Uterus (tissue), 4 donors: ENCODE measurements around the gene PCDHB8. TPM values are rescaled to one million over a fixed set of nuclear protein-coding genes. Genes with fewer than 3 reads are reported as not detected.
"Not testable (repeated sequence)": the region's sequence is repeated elsewhere in the genome, so short reads cannot be mapped to it uniquely, and the experiment has no call there.

ENCODE experiments used
- DNase-seq, 2 donors: peaks; one replicate each; pipeline ENCODE4 v3.0.0-alpha.2; 2019 to 2020
- H3K27ac ChIP-seq, 2 donors: fragments of 200-600 bp; sonication (generic); 1 replicate in 1 of 2; 2 replicates in 1 of 2; pipeline ENCODE4 v1.5.1; 2016 to 2018
- H3K27me3 ChIP-seq, 2 donors: fragments of 200-600 bp; sonication (generic); one replicate each; pipeline ENCODE4 v1.5.1; 2018 to 2019; ENCODE audit warnings: control low read depth in 1 of 2
- H3K36me3 ChIP-seq, 2 donors: fragments of 200-600 bp; sonication (generic); one replicate each; pipeline ENCODE4 v1.5.1; 2019; ENCODE audit warnings: control low read depth in 1 of 2
- H3K4me1 ChIP-seq, 2 donors: fragments of 200-600 bp; sonication (generic); one replicate each; pipeline ENCODE4 v1.5.1; 2018 to 2019; ENCODE audit warnings: control low read depth in 1 of 2
- H3K4me3 ChIP-seq, 2 donors: fragments of 200-600 bp; sonication (generic); 1 replicate in 1 of 2; 2 replicates in 1 of 2; pipeline ENCODE4 v1.5.1; 2018 to 2019; ENCODE audit warnings: mild to moderate bottlenecking in 1 of 2
- H3K9me3 ChIP-seq, 2 donors: fragments of 200-600 bp; sonication (generic); one replicate each; pipeline ENCODE4 v1.5.1; 2019; ENCODE audit warnings: control low read depth in 1 of 2
- CTCF ChIP-seq, 4 experiments: fragments of 200-600 bp in 2 of 4; fragments of 450-650 bp in 2 of 4; sonication (generic) in 2 of 4; IDR thresholded peaks; one replicate each; pipeline ENCODE4 v1.5.1; 2016 to 2019; ENCODE audit warnings: antibody characterized with exemption in 4 of 4, mild to moderate bottlenecking in 2 of 4, moderate library complexity in 1 of 4
- POLR2A ChIP-seq, 2 donors: fragments of 450-650 bp; IDR thresholded peaks; one replicate each; pipeline ENCODE4 v1.6.1; 2016; ENCODE audit warnings: antibody characterized with exemption in 2 of 2, mild to moderate bottlenecking in 1 of 2, moderate library complexity in 1 of 2
- intact Hi-C: fragments of 100-400 bp; cut with DNase I; formaldehyde crosslinking; loops from one replicate; pipeline ENCODE4 v1.15.1; 2023; ENCODE audit warnings: low total_unique reads
- total RNA-seq, 4 donors: library from RNA; depleted of rRNA in 3 of 4; stranded (reverse); fragments of >200 nt in 3 of 4; gene quantifications; one replicate each; pipeline versions ENCODE4 v1.1.0 to v1.2.4, GENCODE V29; 2014 to 2023
- donor health status: DM: yes; HTN: yes; CAD: no.

The PCDHB8 gene
- total RNA-seq, 4 donors from 2014 or later: under 0.01 to 5.4 (median 2.1) TPM

- Histone ChIP-seq H3K4me1 (no peaks in the 10 kb centered on the region), H3K36me3 (no peaks in the 10 kb centered on the region), H3K9me3 (peaks cover 0 to 66% of the 10 kb centered on the region in 2 donors), H3K27ac (no peak overlapping the region), H3K4me3 (no peak overlapping the region), H3K27me3 (no peaks in the 10 kb centered on the region)
- intact Hi-C loops: no loop called here
- DNase-seq: no peak
- TF ChIP-seq CTCF (IDR thresholded peaks at IDR 0.05) (no peak), POLR2A (IDR thresholded peaks at IDR 0.05) (no peak)
These were observed 18.8 kb downstream of the PCDHB8 start for GRCh38 chr5:141196363-141196762.

GRCh38 chr5:141199359-141200235 is 22.0 kb downstream of the PCDHB8 start, which contains the start of gene PCDHB11:
Gene PCDHB11, plus strand, starts transcription at chr5:141199627. Its CDS starts 148 bp downstream, at chr5:141199775.
- no peaks in the 10 kb centered on the region for H3K4me1 ChIP-seq
- peaks cover 0 to 74% of the 10 kb centered on the region in 2 donors for H3K9me3 ChIP-seq
- H3K27me3 ChIP-seq: no peaks in the 10 kb centered on the region
- H3K4me3 ChIP-seq: no peak within 1 kb of the TSS
- no peaks in the 10 kb centered on the region for H3K36me3 ChIP-seq
- intact Hi-C loops: no loop called here
- H3K27ac ChIP-seq: no peak within 1 kb of the TSS
- DNase-seq: no peak
- no peak for TF ChIP-seq CTCF (IDR thresholded peaks at IDR 0.05)
- TF ChIP-seq POLR2A (IDR thresholded peaks at IDR 0.05): no peak

- DNase-seq, intact Hi-C loops, H3K27ac ChIP-seq, H3K4me3 ChIP-seq, H3K4me1 ChIP-seq, H3K27me3 ChIP-seq, H3K36me3 ChIP-seq: not testable (repeated sequence)
- H3K9me3 ChIP-seq: peaks cover 0 to 81% of the 10 kb centered on the region in 2 donors
These were observed 23.5 kb downstream of the PCDHB8 start for GRCh38 chr5:141201126-141201525.

DNA sequence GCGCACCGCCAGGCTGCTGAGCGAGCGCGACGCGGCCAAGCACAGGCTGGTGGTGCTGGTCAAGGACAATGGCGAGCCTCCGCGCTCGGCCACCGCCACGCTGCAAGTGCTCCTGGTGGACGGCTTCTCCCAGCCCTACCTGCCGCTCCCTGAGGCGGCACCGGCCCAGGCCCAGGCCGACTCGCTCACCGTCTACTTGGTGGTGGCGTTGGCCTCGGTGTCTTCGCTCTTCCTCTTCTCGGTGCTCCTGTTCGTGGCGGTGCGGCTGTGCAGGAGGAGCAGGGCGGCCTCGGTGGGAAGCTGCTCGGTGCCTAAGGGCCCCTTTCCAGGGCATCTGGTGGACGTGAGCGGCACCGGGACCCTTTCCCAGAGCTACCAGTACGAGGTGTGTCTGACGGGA is 24.1 kb downstream of the PCDHB8 start:
- H3K4me1 ChIP-seq, H3K27me3 ChIP-seq, H3K4me3 ChIP-seq, intact Hi-C loops, H3K27ac ChIP-seq, H3K36me3 ChIP-seq, DNase-seq: not testable (repeated sequence)
- H3K9me3 ChIP-seq: peaks cover 0 to 80% of the 10 kb centered on the region in 2 donors

DNA sequence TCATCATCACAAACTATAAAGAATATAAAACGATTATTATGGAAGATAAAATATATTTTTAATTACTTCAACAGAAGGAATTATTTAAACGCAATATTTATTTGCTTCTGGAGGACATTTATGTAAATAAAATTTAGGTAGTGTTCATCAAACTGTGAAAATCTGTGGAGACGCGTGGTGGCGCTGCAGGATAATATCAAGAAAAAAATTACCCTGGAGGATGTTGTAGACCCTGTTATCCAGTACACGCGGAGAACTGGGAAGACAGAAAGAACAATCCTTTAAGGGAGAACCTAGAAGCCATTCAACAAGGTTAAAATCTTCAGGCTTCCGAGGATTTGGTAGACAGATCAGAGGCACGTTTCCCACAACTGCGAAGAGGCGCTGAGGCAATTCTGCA is 30.9 kb downstream of the PCDHB8 start, which contains the start of gene PCDHB12:
TSS of gene PCDHB12 (plus strand) at position 242 of the 400 bp plus-strand sequence. CDS start 189 bp downstream, outside the sequence.
- Histone ChIP-seq H3K27me3 (no peaks in the 10 kb centered on the region), H3K27ac (no peak within 1 kb of the TSS), H3K4me3 (no peak within 1 kb of the TSS), H3K36me3 (no peaks in the 10 kb centered on the region), H3K4me1 (no peaks in the 10 kb centered on the region), H3K9me3 (peaks cover 0 to 66% of the 10 kb centered on the region in 2 donors)
- DNase-seq: no peak
- TF ChIP-seq CTCF (IDR thresholded peaks at IDR 0.05) (peak in 1 of 4 experiments; percentile 6), POLR2A (IDR thresholded peaks at IDR 0.05) (no peak)
- intact Hi-C loops: no loop called here

GRCh38 chr5:141210281-141210680 is 32.7 kb downstream of the PCDHB8 start:
- H3K27ac ChIP-seq, DNase-seq, H3K36me3 ChIP-seq, H3K4me3 ChIP-seq, H3K4me1 ChIP-seq, H3K27me3 ChIP-seq, intact Hi-C loops: not testable (repeated sequence)
- H3K9me3 ChIP-seq: peaks cover 0 to 62% of the 10 kb centered on the region in 2 donors

DNA sequence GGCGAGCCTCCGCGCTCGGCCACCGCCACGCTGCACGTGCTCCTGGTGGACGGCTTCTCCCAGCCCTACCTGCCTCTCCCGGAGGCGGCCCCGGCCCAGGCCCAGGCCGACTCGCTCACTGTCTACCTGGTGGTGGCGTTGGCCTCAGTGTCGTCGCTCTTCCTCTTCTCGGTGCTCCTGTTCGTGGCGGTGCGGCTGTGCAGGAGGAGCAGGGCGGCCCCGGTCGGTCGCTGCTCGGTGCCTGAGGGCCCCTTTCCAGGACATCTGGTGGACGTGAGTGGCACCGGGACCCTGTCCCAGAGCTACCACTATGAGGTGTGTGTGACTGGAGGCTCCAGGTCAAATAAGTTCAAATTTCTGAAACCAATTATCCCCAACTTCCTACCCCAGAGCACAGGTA is 33.3 kb downstream of the PCDHB8 start:
- H3K27ac ChIP-seq, intact Hi-C loops, H3K4me3 ChIP-seq, H3K4me1 ChIP-seq, H3K36me3 ChIP-seq, DNase-seq, H3K27me3 ChIP-seq: not testable (repeated sequence)
- peaks cover 0 to 62% of the 10 kb centered on the region in 2 donors for H3K9me3 ChIP-seq
